Retinal pigment epithelial cell (primary cell): ENCODE data around the gene LSM3.

Experiments used
- DNase-seq: peaks from one replicate; pipeline ENCODE4 v3.0.0-alpha.2; 2010; ENCODE audit warnings: low read depth
- H3K4me3 ChIP-seq: 2 replicates; pipeline ENCODE4 v1.5.1; 2011; ENCODE audit warnings: mild to moderate bottlenecking, low read length, control low read depth, moderate library complexity
- CTCF ChIP-seq: conservative IDR thresholded peaks from 2 replicates; pipeline ENCODE4 v1.5.1; 2011; ENCODE audit warnings: low read depth, low read length, control low read depth, inconsistent platforms

LSM3 gene

GRCh38 chr3:14213066-14213774 is 34.6 kb downstream of the LSM3 start:
- no peak overlapping the region for H3K4me3 ChIP-seq
- TF ChIP-seq CTCF, result no peak
- DNase-seq, result no peak

- H3K4me3 ChIP-seq, result no peak overlapping the region
- TF ChIP-seq CTCF, result no peak
- DNase-seq, result no peak
Measured at GRCh38 chr3:14214764-14215163, 36.1 kb downstream of the LSM3 start.

- peak overlapping the region; percentile 46 for H3K4me3 ChIP-seq
Measured at GRCh38 chr3:14216257-14217048, 37.8 kb downstream of the LSM3 start.

GRCh38 chr3:14218355-14218754 is 39.7 kb downstream of the LSM3 start:
- no peak for DNase-seq
- no peak overlapping the region for H3K4me3 ChIP-seq
- TF ChIP-seq CTCF, result no peak

More at GRCh38 chr3:14216257-14217048, 37.8 kb downstream of the LSM3 start:
- peak; percentile 80 for DNase-seq
- peak; percentile 75 for TF ChIP-seq CTCF

- DNase-seq, result no peak
- no peak overlapping the region for H3K4me3 ChIP-seq
- TF ChIP-seq CTCF, result no peak
Measured at GRCh38 chr3:14220933-14221332, 42.3 kb downstream of the LSM3 start.

GRCh38 chr3:14221902-14222301 is 43.3 kb downstream of the LSM3 start:
- no peak for TF ChIP-seq CTCF
- no peak for DNase-seq
- H3K4me3 ChIP-seq, result no peak overlapping the region

- no peak for TF ChIP-seq CTCF
- H3K4me3 ChIP-seq, result no peak overlapping the region
- DNase-seq, result no peak
Measured at GRCh38 chr3:14222457-14222856, 43.8 kb downstream of the LSM3 start.
